ENCODE data around the gene ETFA. TPM values are rescaled to one million over a fixed set of nuclear protein-coding genes. Genes with fewer than 3 reads are reported as not detected.

The ETFA gene
- total RNA-seq, 1 experiment from 2014 or later, result 208 TPM

DNA sequence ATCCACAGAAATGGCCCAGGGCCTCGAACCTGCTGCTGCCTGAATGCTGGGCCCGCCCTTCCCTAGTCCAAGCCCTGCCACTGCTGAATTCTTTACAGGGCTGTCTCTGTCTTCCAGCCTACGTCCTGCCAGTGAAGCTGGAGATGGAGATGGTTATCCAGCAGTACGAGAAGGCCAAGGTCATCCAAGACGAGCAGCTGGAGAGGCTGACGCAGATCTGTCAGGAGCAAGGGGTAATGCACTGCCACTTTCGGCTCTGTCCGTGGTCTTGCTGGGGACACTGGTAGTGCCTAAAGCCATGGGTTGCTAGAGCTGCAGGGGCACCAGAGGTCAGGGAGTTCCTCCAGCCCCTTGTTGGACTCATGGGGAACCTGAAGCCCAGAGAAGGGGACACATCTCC lies 135.8 kb downstream of the ETFA start:
- DNase-seq (ENCODE audit: low spot score), result no peak

GRCh38 chr15:76174654-76175053 lies 136.6 kb downstream of the ETFA start:
- DNase-seq (ENCODE audit: low spot score), result no peak

GRCh38 chr15:76173317-76173834 lies 137.9 kb downstream of the ETFA start:
- no peak for DNase-seq (ENCODE audit: low spot score)

DNA sequence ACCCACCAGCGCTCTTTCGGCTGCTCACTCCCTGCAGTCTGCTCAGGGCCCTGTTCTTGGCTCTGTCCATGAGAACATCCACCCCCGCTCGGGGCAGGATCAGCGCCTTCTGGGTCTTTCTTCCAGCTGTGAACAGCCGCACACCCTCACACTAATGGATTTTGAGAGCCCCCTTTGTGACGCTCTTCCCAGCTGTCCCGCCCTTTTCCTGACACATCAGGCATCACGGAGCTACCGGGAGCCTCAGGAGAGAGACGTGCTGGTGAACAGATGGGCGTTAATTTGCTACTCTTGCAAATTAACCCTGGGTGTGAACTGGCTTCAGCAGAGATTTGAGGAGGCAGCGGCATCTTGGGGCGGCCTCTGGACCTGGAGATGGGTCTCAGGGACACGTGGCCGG lies 138.5 kb downstream of the ETFA start:
- DNase-seq (ENCODE audit: low spot score), result no peak

GRCh38 chr15:76169911-76170800 lies 141.1 kb downstream of the ETFA start:
- DNase-seq (ENCODE audit: low spot score), result no peak

DNA sequence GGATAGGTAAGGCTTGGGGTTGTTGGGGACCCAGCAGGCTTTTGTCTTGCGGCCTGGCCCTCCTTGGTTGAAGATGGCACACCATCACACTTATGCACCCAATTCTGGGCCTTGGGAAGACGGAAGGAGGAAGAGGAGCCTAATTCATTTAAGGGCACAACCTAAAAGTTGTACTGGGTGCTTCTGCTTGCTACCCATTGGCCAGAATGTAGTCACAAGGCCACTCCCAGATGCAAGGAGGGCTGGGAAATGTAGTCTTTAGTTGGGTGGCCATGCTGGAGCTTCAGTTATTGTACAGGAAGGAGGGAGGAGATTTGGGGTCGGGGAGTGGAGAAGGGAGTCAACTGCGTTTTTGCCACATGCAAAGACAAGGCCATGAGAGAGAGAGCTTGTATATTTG lies 142.3 kb downstream of the ETFA start:
- no peak for DNase-seq (ENCODE audit: low spot score)

DNA sequence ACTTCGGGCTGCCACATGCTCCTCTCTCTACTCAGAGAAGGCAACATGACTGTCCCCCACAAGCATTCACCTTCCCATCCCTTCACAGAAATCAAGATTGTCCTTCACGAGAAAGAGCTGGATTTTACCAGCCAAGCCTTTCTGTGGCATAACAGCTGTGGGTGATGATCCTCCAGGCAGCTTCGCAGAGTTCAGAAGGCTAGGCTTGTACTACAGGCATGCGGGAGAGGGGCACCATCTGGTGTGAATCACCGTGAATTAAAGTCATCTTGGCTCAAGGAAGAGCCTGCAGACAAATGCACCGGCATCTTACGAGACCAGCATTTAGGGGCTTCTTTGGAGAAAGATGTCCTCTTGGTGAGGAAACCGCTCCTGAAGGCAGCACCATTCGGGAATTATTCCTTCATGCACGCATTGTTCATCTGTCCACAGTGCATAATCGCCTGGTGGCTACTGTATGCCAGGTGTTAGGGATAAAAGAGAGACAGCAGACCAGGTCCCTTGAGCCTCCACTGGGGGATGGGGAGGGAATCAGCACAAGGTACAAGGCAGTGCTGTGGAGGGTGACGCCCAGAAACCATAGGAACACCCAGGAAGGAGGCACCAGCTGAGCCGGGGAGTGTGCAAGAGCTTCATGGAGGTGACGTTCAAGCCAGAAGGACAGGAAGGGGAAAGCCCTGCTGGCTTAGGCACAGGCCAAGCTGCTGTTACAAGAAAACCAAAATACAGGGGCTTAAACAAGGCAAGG lies 142.9 kb downstream of the ETFA start:
- DNase-seq (ENCODE audit: low spot score), result no peak

- no peak for DNase-seq (ENCODE audit: low spot score)
Observed at GRCh38 chr15:76165951-76166350, 145.3 kb downstream of the ETFA start.

Other genes with a start within 250 kb of the ETFA start
- gene ISL2, start 25.3 kb upstream of the ETFA start, total RNA-seq (2014; rRNA removed; shearing (Covaris generic)), result 2.3 and 4.2 TPM in 2 replicates